Measurements from ENCODE around the gene HNRNPAB.
"Not testable (repeated sequence)": the region's sequence is repeated elsewhere in the genome, so short reads cannot be mapped to it uniquely, and the experiment has no call there.

HNRNPAB gene

DNA sequence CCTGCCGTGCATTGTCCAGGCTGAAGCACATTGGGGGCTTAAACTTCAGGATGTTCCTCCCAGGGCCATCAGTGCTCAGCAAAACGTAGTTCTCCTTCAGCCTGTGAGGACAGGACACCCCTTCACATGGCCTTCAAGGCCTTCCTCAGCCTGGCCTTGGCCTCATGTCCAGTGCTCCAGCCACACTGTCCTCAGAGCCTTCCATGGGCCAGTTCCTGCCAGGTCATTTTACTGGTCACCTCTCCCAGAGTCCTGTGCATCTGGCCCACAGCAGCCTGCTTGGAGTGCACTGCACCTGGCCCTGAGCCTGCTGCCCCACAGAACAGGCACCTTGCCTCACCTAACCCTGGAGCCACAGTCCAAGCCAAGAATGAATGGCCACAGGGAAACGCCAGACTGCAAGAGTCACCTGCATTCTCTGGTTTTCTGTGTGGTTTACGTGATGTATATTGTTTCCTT lies 8.7 kb downstream of the HNRNPAB start:
- DNase-seq: no peak

DNA sequence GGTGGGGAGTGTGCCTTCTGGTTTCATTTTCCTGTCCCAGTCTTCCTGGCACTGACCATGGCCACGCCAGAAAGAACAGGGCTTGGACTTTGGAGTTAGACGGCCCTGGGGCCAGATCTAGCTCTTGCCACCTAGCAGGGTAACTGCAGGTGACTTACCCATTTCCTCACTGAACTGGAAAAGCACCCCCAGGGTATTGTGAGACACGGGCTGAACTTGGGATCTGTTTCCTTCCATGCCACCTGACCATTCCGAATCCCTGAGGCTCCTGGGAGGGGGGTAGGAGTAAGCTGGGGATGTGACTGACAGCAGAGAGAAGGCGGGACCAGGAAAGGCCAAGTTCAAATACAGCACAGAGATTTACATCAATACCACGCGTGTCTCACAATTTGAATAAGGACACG lies 9.4 kb downstream of the HNRNPAB start:
- DNase-seq: no peak

DNA sequence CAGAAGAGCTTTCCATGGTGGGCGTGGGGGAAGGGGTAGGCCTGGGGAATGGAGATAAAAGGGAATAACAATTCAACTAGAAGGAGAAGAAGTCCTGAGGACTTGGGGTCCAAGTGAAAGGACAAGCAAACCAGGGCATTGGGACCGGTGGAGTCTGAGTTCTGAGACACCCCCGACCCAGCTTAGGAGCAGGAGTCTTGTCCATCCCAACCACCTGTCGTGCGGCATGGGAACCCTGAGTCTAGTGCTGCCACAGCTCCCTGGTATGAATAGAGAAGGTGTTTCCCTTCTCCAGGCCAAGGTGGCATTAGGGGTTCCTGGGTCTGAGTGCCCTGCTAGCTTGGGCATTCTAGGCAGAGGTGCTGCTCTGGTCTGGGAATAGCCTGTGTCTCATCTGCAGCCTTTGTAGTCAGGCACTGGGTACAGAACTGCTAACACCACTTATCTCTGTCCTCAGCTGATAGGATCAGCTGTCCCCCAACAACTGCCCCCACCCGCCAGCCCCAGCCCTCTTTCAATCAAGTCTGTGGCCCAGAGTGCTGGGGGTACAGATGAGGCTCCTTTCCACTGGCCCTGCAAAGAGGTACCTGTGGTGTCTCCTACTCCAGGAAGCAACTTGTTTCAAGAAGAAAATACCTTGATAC lies 9.9 kb downstream of the HNRNPAB start:
- no peak for DNase-seq

DNA sequence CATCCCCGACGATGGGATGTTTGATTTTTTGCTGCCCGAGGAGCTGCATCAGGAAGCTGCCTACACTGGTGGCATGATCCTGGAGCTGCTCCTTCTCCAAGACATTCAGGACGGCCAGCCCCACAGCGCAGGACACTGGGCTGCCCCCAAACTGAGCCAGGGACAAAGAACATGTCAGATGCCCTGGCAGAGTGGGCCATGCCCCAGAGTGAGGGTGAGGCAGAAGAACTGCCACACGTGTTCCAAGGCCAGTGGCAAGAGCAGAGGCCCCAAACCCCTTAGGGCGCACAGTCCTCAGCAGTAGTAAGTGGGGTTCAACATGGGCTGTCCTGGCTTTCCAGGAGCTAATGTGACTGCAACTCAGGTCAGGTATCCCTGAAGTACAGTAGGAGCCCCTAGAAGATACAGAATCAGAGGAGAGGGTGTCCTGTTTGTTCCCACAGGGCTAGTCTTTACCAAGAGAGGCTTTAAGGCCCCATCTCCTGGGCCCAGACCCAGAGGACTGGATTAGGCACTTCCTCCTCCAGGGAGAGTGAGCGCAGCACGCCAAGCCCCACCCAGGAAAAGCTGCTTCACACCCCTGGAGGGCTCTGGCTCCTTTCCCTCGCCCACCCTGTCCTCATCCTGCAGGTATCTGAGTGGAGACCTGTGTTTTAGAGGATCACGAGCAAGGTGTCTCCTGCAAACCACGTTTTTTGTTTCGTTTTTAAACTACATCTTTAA lies 11.1 kb downstream of the HNRNPAB start:
- no peak for DNase-seq

DNA sequence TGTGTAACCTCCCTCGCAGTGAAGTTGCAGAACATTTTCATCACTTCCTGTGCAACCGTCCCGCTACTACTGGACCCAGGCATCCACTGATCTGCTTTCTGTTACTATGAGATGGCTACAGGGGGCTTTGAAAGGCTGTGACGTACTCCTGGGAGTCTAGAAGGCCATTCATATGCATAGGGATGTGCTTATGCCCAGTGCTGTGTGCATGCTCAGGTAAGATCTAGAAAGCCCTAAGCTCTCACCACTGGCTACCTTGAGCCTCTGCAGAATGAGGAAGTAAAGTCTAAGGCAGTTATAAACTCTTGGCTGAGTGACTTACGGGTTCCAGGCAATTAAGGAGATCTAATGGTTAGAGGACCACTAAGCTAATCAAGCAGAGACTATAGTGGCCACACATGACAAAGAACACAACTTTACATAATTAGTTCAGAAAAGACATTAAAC lies 11.8 kb downstream of the HNRNPAB start:
- no peak for DNase-seq

DNA sequence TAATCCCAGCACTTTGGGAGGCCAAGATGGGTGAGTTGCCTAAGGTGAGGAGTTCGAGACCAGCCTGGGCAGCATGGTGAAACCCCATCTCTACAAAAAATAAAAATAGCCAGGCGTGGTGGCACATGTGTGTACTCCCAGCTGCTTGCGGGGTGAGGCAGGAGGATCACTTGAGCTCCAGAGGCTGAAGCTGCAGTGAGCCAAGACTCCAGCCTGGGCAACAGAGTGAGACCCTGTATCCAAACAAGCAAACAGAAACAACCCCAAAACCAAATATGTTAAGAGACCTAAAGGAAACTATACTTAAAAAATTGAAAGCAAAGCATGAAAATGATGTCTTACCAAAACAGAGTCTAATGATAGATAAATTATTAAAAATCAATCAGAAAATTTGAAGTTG lies 12.4 kb downstream of the HNRNPAB start:
- no peak for DNase-seq

DNA sequence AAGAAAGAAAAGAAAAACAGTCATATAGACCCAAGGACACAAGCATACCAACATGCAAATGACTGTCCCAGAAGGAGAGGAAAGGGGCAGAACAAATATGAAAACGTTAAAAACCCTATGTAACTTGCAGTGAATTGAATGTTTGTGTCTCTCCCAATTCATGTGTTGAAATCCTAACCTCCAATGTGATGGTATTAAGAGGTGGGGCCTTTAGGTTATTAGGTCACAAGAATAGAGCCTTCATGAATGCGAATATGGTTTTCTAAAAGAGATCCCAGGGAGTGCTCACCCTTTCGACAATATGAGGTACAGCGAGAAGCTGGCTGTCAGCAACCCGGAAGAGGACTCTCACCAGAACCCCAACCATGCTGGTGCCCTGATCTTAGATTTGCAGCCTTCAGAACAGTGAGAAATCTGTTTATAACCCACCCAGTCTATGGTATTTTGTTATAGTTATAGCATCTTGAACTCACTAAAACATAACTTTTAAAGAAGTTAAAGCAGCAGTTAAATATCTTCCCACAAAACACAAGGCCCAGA lies 14.0 kb downstream of the HNRNPAB start:
- DNase-seq: no peak

DNA sequence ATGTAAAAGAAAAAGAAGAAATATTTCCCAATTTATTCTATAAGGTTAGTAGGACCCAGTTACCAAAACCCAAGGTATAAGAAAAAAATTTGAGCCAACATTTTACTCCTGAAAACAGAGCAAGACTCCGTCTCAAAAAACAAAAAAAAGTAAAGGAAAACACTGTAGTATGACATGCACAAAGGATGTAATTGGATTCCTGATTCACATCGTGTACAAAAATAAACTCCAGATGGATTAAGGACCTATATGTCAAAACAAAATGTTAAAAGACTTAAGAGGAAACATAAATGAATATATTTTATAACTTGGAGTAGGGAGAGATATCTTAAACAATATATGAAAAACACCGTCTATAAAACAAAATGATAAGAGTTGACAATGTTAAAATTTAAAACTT lies 14.5 kb downstream of the HNRNPAB start:
- DNase-seq: no peak

DNA sequence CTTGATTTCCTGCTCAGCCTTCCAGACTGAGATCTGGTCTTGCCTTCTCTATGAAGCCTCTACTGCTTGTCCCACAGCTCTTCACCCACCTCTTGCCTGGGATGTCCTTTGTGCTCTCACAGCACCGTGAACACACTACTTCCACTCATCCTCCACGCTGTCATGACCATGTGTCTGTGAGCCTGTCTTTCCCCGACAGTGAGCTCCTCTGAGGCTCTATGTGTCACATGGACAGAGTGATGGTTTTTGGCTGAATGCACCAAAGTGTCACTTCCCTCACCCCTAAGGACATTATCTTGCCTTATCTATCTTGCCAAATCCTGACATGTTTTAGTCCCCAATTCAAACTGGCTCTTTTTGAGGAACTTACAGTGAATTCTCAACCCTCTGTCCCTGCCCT lies 16.9 kb downstream of the HNRNPAB start:
- no peak for DNase-seq

DNA sequence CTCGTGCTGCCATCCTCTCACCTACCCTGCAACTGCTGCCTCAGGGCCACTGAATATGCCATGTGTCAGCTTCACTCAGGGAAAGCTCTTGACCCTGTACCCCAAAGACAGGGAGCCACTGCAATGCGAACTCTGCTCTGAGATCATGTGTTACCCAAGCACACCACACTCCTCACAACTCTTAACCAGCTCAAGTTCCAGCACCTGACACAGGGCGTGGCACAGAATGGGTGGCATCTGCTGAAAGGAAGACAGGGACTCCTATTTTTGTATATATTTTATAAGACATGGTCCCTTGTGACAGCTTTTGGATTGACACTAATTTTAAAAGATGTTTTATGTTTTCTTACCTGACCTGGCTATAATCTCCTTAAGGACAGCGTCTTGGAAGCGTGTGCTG lies 17.5 kb downstream of the HNRNPAB start:
- no peak for DNase-seq

DNA sequence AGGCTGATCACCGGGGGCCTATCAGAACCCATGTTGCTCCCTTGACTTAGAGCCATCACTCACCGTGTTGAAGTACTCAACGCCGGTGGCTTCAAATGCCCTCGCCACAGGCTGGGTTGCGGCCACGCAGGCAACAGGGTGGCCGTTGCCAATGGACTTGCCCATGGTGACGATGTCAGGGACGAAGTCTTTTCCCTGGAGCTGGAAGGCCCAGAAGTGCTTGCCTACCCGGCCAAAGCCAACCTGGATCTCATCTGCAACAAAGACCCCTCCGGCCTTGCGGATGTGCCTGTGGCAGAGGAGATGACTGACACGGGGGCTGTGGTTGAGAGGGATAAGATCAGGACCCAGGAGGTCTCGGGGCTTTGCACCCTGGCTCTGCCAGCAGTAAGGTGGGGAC lies 18.0 kb downstream of the HNRNPAB start:
- DNase-seq: no peak

DNA sequence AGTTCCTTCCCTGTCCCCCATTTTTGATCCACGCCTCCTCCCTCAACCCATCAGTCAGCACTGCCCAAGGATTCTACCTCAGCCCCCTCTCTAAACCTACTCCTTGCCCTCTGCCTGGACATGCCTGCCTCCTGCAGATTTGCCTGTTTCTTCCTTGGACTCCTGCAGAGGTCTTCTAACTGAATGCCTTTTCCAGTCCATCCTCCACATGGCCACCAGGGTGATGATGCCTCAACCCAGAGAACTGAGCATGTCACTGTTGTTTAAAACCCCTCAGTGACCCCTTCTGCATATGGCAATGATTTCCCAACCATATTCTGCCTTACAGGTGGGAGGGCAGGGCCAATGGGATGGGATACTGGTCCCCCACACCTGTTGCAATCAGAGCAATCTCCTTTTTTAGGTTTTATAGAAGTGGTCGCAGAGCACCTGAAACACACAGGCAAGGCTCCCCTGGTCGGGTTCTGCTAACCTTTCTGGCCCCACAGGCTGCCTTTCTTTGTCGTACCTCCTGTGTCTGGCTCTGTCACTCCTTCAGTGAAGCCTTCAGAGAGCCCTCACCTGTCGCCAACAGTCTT lies 19.0 kb downstream of the HNRNPAB start:
- DNase-seq: no peak

DNA sequence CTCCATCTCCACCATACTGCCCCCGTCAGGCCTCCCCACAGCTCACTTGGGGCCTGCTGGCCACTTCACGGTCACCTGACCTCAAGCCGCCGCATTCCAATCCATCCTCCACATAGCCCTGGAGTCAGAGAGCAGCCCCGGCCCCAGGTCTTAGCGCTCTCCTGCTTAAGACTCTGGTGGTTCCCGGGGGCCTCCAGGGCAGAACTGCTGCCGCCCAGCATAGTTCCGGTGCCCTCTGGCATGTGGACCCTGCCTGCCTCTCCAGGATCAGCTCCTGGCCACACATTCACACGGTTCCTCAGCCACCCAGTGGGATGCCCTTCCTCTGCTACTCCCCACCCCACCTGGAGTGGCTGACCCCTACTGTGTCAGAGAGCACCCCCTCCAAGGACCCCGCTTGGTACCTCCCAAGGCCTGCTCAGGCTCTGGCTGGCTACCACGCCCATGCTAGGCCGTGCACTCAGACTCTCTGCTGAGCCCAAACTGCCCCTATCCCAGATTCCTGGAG lies 19.5 kb downstream of the HNRNPAB start:
- DNase-seq: no peak

DNA sequence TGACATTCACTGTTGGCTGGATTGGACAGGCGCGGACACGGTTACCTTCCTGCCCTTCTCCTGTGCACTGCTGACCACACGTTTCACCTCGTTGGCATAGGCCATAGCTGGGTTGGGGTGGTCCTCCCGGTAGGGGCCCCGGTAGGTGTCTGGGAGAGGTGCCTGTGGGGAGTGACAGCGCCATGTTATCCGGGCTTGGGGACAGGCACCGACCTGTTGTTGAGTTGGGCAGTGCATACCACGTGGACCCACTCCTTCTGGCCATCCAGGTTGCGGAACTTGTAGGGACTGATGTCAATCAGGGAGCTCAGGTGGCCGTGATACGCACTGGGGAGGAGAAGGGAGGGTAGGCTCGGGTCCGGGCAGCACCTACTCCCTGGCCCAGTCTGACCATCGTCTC lies 20.1 kb downstream of the HNRNPAB start:
- no peak for DNase-seq

DNA sequence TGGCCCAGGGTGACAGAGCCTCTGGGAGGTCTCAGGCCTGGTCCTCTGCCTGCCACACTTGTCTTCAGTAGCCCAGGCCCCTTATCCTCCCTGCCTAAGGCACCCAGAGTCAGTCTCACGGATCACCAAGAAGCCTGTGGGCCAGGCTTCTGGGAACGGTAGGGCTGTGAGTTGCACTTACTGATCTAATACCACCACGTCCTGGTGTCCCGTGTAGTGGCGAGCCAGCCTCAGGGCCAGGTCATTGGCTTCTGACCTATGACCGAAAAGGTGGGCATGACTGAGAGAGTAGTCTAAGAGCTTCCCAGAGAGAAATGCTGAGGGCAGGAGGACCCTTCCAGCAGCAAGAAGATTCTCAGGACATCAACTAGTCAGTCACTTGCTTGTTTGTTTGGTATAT lies 20.8 kb downstream of the HNRNPAB start:
- no peak for DNase-seq

DNA sequence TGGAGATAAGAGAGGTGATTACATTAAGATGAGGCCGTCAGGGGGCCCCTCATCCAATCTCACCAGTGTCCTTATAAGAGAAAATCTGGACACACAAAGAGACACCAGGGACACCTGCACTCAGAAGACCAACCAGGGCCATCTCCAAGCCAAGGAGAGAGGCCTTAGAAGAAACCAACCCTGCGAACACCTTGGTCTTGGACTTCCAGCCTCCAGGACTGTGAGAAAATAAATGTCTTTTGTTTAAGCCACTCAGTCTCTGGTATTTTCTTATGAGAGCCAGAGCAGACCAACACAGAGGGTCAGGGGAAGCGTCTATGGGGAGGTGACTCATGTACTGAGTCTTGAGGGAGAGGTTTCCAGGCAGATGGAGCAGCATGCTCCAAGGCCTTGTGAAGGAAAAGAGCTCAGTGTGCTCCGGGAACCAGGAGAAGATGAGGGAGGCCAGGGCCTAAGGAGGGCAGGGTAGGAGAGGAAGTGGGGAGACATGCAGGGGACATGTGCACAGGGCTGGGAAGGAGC lies 22.9 kb downstream of the HNRNPAB start:
- DNase-seq: no peak

DNA sequence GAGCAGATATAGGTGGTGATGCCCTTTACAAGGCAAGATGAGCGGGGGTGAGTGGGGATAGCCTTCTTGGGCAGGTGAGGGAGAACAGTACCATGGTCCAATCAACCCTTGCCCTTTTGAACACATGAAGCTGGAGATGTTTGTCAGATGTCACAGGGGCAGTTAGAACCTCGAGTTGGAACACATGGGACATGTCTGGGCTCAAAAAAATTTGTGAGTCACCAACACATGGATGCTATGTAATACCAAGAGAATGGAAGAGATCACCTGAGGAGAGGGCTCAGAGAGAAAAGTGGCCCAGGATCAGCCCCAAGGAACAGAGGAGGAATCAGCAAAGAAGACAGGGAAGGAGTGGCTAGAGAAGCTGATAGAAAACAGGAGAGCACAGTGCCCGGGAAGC lies 23.6 kb downstream of the HNRNPAB start:
- no peak for DNase-seq

DNA sequence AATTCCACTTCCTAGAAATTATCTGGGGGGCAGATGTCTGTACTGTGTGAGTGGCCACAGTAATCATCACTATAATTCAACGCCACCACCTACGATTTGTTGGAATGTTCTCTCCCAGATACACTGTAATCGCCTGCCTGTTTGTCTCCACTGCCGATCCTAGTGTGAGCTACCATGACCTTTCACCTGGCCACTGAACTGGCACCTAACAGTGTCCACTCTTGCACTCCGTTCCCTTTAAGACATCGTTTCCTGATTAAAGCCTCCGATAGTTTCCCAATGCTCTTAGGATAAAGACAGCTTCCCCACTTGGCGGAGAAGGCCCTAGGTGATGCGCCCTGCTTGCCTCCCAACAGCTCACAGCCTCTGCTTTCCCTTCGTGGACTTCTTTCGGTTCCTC lies 24.3 kb downstream of the HNRNPAB start:
- no peak for DNase-seq

DNA sequence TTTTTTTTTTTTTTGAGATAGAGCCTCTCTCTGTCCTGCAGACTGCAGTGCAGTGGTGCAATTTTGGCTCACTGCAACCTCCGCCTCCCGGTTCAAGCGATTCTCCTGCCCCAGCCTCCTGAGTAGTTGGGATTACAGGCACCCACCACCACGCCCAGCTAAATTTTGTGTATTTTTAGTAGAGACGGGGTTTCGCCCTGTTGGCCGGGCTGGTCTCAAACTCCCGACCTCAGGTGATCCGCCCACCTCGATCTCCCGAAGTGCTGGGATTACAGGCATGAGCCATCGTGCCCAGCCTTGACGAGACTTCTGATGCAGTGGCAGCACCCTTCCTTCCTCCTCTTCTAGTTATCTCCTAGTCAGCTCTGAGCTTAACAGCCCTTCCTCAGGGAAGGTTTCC lies 24.8 kb downstream of the HNRNPAB start:
- DNase-seq: not testable (repeated sequence)

DNA sequence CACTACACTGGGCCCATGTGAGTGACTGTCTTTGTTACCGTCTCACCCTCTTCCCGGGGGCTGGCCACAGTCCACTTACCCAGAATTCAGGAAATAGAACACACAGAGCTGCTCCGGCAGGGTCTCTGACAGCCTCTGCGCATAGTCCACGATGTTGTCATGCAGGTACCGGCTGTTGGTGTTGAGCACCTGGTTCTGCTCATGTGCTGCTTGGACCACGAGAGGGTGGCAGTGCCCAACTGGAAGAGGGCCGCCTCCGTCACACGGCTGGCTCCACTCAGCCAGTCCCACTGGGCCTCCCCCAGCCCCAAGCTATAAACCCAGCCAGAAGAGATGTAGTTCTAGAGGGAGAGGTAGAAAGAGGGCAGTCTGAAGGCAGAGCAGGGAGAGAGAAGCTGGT lies 25.5 kb downstream of the HNRNPAB start:
- DNase-seq: no peak

DNA sequence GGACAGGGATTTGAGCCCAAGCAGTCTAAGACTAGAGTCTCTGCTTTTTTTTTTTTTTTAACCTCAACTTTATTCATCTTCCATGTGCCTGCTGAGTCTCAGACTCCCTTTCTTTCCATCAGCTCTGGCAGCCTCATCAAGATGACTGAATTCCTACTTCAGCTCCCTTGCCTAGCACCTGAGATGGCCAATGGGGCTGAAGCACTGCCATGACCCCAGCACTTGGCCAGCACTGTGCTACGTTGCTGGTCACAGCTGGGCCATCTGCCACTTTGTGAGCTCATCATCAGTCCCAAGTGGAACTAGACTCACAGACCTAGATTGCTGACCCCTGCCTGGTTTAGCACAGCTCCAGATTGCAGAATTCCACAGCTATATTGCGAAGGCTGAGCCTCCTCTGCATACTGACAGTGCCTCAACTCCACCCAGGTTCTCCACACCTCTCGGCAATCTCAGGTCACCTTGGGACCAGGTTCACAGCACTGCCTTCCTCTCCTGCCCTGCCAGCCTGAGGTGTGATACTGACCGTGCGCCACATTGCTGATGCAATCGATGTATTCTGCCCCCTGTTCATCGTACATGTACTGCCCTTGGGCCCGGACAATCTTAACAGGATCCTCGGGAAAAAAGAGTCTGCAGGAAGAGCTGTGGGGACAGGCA lies 26.7 kb downstream of the HNRNPAB start:
- DNase-seq: no peak

DNA sequence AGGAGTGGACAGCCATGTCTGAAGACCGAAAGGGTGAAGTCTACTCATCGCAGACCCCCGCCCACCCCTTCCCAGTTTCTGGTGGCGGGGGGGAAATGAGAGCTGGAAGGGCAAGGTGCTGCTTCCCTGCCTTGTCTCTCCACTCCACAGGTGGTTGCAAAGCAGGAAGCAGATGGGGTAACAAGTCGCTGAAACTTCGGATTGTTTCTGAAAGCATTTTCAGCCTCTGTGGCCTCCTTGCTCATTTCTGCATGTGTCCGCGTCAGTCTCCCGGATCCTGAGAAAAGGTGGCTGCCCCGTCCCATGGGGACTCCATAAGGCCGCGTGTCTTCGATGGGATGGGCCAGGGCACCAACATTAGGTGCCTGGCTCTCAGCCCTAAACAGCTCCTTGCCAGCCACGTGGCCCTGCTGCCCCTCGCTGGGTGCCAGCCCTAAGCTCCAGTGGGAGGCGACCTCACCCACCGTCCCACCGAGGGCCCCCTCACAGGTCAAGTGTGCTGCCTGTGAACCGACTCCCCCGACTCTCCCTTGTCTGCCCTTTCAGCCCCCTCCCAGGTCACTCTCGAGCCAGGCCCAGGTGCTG lies 27.3 kb downstream of the HNRNPAB start:
- DNase-seq: no peak

All from NCI-H345 (cell line).